NCI-H510A treated with DMSO at 0.1 percent for 48 hours (cell line): ENCODE measurements around the gene ANXA1.
A peak's percentile ranks its signal among the peaks of the same experiment; 100 is the strongest.

Experiments
- DNase-seq: peaks from one replicate; lab custom pipeline; 2025; lab: John Stamatoyannopoulos, UW

ANXA1 gene, protein sequence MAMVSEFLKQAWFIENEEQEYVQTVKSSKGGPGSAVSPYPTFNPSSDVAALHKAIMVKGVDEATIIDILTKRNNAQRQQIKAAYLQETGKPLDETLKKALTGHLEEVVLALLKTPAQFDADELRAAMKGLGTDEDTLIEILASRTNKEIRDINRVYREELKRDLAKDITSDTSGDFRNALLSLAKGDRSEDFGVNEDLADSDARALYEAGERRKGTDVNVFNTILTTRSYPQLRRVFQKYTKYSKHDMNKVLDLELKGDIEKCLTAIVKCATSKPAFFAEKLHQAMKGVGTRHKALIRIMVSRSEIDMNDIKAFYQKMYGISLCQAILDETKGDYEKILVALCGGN

DNA sequence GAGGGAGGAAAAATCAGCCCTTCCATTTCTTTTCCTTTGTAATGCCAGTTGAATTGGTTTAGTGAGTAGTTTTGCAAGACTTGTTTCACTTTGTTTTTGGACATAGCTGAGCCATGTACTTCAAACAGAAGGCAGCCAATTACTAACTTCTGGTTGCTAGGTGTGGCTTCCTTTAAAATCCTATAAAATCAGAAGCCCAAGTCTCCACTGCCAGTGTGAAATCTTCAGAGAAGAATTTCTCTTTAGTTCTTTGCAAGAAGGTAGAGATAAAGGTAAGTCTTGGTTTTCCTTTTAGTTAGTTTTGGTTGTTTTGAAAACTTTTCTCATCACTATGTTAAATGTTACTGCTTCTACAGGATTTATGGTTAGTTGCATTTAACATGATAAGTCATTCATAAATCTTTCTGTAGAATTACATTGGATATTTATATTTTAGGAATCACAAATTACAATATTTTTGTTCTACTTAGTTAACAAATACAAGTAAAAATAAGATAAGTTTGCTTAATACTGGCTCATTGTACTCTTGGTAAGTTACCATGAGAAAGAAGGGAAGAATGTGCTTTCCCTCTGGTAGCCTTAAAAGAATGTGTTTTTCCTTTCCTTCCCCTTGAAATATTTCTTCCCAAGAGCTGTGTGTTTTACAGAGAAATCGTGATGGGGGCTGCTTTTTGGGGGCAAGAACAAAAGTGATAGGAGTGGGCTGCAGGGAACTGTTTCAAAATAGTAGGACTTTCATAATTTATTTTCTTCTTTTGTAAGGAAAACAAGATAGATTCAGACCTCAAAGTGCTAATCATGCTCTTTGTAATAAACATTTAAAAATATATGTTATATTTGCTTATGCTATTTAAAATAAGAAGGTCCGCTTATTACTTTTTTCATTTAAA lies at the start of gene ANXA1:
ANXA1 (plus strand) TSS at position 213 of the 890 bp plus-strand sequence. CDS start 6,671 bp downstream, outside the sequence.
- DNase-seq = no peak

DNA sequence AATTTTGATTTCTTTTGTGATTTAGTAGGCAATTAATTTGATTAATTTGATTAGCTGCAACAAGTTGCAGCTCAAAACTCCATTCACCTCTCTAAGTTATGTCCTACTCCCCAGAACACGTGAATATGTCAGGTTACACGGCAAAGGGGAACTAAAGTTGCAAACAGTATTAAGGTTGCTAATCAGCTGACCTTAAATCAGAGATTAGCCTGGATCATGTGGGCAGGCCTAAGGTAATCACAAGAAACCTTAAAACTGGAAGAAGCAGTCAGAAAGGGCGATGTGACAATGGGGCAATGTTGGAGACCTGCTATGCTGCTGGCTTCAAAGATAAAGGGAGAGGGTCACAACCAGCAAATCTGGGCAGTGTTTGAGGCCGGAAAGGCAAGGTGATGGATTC lies 47.3 kb upstream of the ANXA1 start:
- DNase-seq = no peak

DNA sequence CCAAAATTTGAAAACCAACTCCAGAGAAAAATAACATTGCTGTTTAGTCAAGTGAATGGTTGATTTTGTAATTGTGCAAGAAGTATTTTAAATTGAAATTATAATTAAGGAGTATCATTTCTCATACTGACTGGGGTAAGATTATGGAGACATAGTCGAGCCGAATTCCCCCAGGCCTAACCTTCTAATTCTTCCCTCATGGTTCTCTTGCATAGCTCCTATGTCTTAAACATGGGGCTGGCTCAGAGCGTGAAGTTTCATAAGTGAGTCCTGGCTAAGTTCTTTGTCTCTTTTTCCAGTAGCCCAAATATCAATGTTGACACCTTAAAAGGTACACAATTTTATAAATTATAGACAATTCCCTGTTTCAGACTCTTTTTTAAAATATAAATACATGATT lies 46.7 kb upstream of the ANXA1 start:
- DNase-seq = no peak

DNA sequence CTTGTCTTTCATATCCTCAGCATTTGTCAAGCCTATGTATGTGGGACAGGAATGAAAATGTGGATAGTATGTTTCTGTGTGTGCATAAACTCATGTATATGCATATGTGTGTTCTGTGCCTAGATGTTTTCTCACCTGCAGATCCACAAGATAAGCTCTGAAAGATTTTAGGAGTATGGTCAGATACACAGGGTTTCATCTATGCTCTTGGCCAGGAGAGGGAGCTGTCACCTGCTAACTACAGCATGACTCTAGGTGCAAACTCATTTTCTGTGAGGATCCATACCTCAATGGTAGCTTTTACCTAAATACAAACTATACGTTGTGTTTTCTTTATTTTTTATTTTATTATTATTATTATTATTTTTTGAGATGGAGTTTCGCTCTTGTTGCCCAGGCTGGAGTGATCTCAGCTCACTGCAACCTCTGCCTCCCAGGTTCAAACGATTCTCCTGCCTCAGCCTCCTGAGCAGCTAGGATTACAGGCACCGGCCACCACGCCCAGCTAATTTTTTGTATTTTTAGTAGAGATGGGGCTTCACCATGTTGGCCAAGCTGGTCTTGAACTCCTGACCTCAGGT lies 44.1 kb upstream of the ANXA1 start:
- DNase-seq = peak; percentile 5

DNA sequence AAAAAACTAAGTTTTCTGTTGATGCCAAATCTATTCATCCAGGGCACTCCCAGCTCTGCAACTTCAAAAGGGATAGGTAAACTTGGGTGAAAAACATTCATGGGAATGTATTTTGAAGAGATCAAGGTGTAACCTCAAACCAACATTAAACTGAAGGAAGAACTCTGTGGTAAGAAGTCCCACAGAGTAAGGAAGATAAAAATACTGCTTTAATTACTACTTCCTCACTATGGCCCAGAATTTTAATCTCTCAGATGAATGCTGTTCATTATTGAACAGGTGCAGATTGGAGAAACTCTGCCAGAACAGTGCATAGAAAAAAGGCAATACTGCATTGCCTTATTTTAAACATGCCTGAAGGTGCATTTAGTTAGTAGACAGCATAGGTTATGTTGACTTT lies 37.6 kb upstream of the ANXA1 start:
- DNase-seq = no peak

DNA sequence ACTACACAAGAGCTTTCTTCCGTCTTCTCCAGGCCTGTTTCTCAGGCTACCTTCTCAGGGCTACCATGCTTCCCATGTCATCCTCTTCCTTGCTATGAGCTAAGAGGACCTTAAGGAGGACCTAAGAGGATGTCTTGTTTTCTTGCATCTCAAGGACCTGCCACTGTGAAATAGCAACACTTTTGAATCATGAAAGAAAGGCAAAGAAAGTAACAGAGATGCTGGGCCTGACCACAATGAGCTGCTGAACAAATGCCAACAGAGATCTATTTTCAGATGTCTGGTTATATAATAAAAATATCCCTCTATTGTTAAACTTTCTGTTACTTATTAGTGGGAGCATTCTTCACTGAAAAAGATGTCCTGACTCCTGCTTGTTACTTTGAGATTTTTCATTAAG lies 36.7 kb upstream of the ANXA1 start:
- no peak for DNase-seq

DNA sequence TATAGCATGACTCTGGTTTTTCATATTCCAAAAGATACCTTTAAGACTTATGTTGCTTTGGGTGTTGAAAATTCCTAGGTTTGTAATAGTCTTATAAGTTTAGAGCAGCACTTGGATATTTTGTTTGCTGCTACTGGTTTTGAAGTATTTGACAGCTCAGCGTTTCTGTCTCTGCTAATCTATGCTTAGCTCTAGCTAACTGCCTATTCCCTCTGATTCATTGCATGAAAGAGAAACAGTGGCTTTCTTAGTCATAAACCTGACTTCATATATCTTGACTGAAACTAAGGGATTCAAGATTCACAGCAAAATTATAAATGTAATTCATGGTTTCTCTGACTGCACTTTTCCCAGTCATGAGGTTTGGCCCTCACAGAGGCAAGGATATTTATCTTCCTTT lies 35.6 kb upstream of the ANXA1 start:
- DNase-seq = no peak

DNA sequence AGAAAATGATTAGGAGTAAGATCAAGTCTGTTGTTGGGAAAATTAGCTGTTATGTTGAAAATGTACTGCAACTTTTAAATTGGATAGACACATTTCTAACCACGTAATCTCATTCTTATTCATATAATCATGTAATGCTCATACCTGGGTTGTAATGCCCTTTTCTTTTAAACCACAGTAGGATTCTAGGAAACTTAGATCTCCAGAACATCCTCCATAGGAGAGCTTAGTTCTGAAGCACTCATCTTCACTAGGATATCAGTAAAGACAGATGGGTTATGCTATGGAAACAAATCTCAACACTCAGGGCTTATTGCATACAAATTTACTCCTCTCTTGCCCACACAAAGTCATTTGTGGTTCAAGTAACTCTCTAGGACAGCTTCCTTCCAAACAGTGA lies 34.8 kb upstream of the ANXA1 start:
- no peak for DNase-seq

DNA sequence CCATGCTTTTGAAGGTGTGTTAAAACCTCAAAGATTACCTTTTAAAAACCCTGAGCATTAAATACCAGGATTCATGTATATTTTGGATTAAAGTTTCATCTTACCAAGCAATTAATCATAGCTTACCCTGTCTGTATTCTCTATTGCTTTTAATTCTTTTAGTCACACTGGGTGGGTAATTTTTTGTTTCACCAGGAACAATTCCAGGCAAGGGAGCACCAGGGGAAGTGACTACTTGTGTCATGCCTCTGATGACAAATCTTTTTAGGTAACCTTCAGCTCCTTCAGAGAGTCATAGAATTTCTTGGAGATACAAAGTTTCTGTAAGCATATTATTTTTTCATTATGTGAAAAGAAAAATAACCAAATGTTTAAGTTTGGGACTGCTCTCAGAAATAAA lies 33.4 kb upstream of the ANXA1 start:
- DNase-seq = no peak

DNA sequence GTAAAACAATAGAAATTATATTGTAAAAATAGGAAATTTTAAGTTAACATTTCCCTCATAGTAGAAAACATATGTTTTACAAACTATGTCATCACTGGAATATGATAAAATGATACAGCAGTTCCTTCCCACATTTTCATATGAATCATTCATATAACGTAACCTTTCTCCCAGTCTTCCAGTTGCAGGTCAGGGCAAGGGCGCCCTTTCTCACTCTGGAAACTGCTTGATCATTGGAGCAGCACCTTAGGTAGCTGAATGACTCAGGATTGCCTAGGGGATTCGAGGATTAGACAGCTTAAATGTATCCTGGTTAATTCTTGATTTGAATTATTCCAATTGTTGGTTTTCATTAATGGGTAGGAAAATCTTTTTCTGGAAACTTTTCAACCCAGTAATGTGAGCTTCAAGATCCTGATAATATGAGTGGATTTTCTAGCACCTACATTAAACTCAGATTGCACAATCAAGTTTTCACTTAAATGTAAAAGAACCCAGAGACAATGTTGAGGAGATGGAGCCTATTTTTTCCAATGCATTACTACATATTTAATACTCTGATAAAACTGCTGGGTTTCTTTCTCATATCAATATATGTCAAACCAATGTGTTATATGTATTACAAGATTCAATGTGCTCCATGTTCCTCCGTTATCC lies 32.6 kb upstream of the ANXA1 start:
- DNase-seq = no peak

DNA sequence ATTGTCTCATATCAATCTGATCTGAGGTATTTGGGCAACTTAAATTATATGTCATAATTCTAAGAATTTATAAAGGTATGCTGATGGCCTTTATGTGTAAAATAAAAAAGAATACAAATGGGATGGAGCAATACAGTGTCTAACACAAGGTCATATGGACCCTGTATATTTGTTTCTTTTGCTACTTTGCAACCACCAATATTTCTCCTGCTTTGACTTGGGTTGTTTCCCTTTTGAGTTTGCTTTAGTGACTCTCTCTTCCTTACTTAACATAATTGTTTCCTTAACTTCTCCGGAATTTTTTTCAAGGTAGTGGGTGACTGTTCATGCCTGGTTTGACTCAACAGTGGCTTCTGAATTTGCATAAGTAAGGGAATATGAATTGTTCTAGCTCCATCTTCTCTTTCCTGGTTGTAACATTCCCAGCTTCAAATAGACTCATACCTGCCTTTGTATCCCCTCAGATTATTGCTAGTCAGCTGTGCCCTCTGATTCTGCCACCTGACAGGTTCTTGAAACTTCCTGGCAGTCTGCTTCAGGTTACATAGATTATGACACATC lies 30.2 kb upstream of the ANXA1 start:
- no peak for DNase-seq

DNA sequence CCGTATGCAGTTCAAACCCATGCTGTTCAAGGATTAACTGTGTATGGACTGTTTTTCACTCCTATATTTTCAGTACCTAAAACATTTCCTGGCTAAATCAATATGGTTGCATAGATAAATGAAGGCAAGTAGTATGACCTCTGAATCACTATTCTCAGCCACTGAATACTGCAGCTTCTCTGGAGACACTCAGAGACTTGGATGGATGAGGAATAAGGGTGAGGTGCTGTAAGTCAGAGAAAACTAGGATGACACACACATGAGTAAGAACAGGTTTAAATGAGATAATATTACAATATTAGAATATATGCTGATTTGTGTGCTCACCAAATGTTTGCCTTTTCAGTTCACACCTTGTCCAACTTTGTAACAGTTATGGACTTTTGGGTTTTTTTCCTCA lies 26.0 kb upstream of the ANXA1 start:
- DNase-seq = no peak

DNA sequence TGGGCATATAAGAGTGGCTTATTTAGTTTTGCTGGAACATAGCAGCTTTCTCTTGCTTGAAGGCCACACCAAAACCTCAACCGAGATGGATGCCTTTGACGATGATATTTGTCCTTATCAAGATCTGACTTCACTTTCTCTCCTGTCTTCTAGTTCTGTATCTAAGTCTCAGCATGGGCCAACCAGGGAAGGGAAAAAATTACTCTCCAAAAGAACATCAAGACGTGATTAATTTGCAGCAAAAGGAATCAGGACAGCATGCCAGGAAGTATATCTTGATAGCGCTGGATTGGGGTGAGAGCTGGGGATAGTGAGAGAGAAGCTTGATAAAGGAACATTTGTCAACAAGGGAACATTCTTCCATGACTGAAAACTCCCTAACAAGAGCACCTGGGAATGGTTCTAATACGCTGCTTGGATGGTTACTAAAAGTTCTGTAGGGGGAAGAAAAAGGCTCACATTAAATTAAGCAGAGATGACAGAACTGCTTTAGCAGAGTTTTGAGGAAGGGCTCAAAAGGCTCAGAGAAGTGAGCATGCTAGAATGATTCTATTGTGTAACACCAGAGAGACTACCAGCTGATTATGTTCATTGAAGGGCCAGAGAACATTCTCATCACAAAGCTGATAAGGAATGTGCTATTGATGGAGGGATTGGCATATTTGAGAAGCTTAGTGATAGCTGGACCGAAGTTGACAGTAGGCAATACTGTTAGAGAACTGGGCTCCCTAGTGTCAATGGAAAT lies 21.6 kb upstream of the ANXA1 start:
- DNase-seq = no peak

DNA sequence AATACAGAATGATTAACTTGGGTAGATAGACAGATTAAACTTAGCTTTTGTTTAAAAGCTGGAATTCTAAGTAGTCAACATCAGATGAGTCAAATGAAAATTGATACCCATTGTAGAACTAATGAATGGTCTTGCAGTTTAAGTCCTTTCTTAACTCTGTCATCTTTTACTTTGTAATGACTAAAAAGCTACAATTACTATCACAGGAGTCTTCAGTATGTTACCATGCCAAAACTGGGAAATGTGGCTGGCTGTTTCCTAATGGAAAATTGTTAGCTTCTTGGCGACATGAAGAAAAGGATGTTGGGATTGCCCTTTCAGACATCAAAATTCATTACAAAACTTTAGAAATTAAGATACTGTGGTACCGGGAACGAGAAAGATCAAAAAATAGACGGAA lies 20.2 kb upstream of the ANXA1 start:
- DNase-seq = no peak

DNA sequence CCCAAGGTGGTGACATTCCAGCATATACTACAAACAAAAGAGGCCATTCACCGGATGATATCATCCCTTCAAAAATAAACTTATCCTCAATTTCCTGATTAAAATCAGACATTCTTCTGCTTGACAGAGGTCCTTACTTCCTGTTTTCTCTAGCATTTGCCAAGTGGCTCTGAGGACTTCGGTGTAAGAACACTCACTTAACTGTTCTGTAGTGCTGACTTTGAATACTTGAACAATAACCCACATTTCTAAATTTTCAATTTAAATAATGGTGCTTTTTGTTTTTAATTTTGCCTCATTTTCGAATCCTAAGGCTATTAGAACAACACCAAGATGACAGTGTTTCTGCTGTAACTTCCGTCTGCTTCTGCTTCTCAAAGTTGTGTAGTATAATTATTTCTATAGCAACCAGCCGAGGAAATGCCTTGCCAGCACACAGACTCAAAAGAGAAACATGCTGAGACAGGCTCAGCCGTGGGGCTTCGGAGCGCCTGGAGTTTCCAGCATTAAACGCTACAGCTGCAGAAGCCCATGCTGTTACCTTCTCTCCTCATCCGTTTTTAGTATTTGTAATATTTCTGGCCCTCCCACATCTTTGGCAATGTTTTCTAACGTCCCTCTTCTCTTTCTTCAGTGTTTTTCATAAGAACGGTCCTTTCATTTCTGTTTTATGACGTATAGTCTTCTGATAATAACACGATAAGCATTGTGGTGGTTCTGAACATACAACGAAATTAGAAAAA lies 19.5 kb upstream of the ANXA1 start:
- DNase-seq = peak; percentile 39

DNA sequence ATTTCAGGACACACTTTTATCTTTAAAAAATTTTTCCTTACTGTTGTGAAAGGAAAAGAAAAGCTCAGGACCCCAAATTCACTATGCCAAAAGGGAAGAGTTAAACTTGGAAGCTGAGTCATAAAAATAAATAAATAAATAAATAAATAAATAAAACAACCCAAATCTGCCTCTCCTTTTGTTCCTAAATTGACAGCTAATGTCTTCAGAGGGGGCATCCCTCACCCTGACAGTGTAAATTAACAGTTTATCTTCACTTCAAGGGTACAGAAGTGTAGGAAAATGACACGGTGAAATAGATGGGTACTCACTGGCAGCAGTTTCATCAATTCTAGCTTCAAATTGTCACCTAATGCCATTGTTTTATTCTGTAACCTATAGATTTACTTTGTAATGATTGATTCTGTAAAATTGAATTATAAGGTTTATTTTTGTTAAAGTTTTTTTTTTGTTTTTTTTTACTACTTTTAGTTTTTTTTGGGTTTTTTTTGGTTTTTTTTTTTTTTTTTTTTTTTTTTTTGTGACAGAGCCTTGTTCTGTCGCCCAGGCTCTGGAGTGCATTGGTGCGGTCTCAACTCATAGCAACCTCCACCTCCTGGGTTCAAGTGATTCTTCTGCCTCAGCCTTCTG lies 18.5 kb upstream of the ANXA1 start:
- no peak for DNase-seq

DNA sequence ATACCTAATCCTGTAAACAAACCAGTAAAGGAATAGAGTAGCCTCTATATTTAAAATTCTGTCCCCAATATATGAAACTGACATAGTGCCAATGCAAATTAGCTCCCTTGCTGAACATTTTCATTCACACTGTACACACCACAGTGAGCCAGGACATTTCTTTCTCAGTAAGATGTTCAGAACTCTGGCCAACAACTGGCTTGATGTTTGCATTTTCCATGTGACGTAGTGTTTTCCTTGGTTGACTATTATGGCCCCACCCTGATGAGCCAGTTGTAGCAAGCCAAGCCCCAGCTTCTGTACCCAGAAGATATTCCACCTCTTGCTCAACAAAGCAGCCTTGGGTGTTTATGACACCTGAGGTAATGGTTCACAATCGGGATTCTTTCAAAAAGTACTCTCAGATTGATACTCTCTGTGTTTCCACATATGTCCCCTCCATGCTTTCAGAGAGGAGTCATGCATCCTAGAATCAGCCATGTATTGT lies 17.7 kb upstream of the ANXA1 start:
- DNase-seq = no peak

DNA sequence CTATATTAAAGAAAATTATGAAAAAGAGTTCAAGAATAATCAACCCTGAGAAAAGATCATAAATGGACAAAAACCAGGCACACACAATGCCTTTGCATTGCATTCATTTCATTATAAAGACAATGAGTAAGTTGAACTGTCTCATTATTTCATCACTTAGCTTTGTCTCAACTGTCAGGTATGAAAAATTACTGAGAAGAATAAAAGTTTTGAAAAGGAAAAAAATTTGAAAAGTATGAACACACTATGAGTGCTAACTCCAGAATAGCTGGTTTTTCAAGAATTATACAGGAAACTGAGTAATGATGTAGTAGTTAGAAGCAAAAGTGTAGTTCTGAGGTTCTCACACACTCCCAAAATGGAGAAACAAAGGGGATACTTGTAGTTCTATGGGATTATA lies 16.3 kb upstream of the ANXA1 start:
- no peak for DNase-seq

DNA sequence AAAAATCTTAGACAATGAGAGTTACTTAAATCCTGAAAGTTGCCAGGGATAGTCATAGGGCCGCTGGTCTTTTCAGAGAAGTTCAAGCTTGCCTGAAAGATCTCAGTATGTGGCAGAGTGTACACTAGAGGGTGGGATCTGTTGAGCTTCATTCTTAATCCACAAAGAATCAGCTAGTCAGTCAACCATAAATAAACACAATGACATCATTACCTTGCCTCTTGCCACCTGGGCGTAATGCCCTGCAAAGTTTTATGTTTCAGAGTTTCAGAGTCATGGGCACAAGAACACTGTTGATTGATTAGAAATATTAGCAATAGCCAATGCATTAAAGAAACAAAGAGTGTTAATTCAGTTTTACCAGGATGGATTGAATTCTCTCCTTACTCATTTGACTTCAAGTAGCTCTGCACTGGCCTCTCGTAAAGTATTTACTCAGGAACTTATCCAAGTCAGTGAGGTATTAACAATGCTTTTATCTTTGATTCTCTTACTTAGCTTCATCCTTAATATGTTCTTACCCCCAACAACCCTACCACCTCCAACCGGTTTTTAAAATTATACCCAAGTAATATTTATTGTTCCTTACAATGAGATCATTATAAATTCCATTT lies 14.3 kb upstream of the ANXA1 start:
- peak; percentile 50 for DNase-seq

DNA sequence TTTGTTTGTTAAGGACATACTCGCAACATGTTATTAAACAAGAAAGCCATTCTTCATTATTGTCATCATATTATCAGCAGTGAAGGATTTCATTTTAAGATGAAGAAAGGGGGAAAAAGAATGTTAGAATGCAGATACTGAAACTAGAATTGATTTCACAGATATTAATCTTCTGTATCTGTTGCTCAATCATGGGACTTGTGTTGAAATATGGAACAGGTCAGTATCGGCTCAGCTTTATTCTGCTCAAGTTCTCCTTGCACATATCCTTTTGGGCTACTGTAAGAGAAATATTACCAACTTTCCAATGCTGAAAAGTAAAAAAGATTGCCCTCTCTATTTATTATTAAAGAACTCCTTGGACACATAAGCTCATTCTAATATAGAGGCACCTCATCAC lies 13.8 kb upstream of the ANXA1 start:
- no peak for DNase-seq
